ENCODE results near the gene CHID1. TPM values are rescaled to one million over a fixed set of nuclear protein-coding genes. Genes with fewer than 3 reads are reported as not detected.

Gene CHID1
- total and polyA plus RNA-seq, 2 of the 4 experiments (the other 2 are of a cell fraction), result 34.2 to 121 TPM

GRCh38 chr11:867856-868358, 42.7 kb downstream of the CHID1 start:
- ChIA-PET CTCF (no interaction called here), POLR2A (ENCODE audit: unreplicated experiment) (no interaction called here)
- H2BK120ac ChIP-seq (ENCODE audit: low read depth, low read length), result no peak overlapping the region
- no peak overlapping the region for H2BK20ac ChIP-seq (ENCODE audit: low read depth, low read length)
- in situ Hi-C loops (cut with MboI; ENCODE audit: low sequenced_read_pairs), result no loop called here
- no peaks in the 10 kb centered on the region for H3K9me3 ChIP-seq (ENCODE audit: control insufficient read depth, insufficient read depth, low read length)
- H3K4me3 ChIP-seq (ENCODE audit: insufficient read depth, low read depth, low read length), result no peak overlapping the region
- H3K27ac ChIP-seq (ENCODE audit: insufficient read depth, low read length), result no peak overlapping the region
- ATAC-seq (ENCODE audit: low read depth) (no peak), DNase-seq (no peak)
- H3K79me1 ChIP-seq (ENCODE audit: low read depth in 1 of 2, low read length in 2 of 2), result peaks cover 3 to 20% of the 10 kb centered on the region in 2 experiments; a peak in 1 of 4 replicates
- no peak overlapping the region for H2AK9ac ChIP-seq (replicated peaks; ENCODE audit: low read depth, low read length, poor library complexity)
- TF ChIP-seq MAZ (IDR thresholded peaks at IDR 0.05; ENCODE audit: borderline replicate concordance, low read depth, low read length), result no peak
- no peak for TF ChIP-seq NFE2L2 (IDR thresholded peaks at IDR 0.05; ENCODE audit: low read depth, low read length)
- TF ChIP-seq POLR2A (IDR thresholded peaks at IDR 0.05; ENCODE audit: low read depth, low read length), result no peak
- no peak for TF ChIP-seq RCOR1 (IDR thresholded peaks at IDR 0.05; ENCODE audit: insufficient replicate concordance, low read length)
- TF ChIP-seq MAFK (IDR thresholded peaks at IDR 0.05; ENCODE audit: low read depth, low read length), result no peak
- no peak for TF ChIP-seq RFX5 (IDR thresholded peaks at IDR 0.05; ENCODE audit: low read depth, low read length)
- no peak for TF ChIP-seq USF2 (IDR thresholded peaks at IDR 0.05; ENCODE audit: low read depth, low read length)
- no peak for TF ChIP-seq MXI1 (IDR thresholded peaks at IDR 0.05; ENCODE audit: borderline replicate concordance, low read depth, low read length)
- TF ChIP-seq CTCF (conservative IDR thresholded peaks at IDR 0.05; ENCODE audit: low read depth, low read length), result no peak
- TF ChIP-seq CHD1 (IDR thresholded peaks at IDR 0.05; ENCODE audit: low read depth, low read length), result no peak
- no peak for TF ChIP-seq ELK1 (IDR thresholded peaks at IDR 0.05; ENCODE audit: borderline replicate concordance, low read depth, low read length)
- no peak for TF ChIP-seq FOS (IDR thresholded peaks at IDR 0.05; ENCODE audit: low read depth, low read length)
- no peak for TF ChIP-seq BHLHE40 (IDR thresholded peaks at IDR 0.05; ENCODE audit: low read depth, low read length)
- TF ChIP-seq RAD21 (IDR thresholded peaks at IDR 0.05; ENCODE audit: low read length), result no peak
- TF ChIP-seq CEBPB (IDR thresholded peaks at IDR 0.05; ENCODE audit: low read depth, low read length), result no peak
- TF ChIP-seq SMC3 (IDR thresholded peaks at IDR 0.05; ENCODE audit: low read depth, low read length), result no peak
- H3K4me2 ChIP-seq (ENCODE audit: low read depth, low read length), result no peak overlapping the region
- H2BK5ac ChIP-seq (ENCODE audit: low read depth, low read length, poor library complexity, severe bottlenecking), result no peak overlapping the region
- no peaks in the 10 kb centered on the region for H3K4me1 ChIP-seq (ENCODE audit: control insufficient read depth, insufficient read depth, low read length)
- no peak overlapping the region for H3K23ac ChIP-seq (ENCODE audit: low read depth, low read length)
- H3K18ac ChIP-seq (ENCODE audit: low read depth, low read length), result no peak overlapping the region
- H3K14ac ChIP-seq (replicated peaks; ENCODE audit: low read depth, low read length), result no peak overlapping the region
- peaks cover 31% of the 10 kb centered on the region for H4K20me1 ChIP-seq (ENCODE audit: insufficient read depth, low read length)
- H3K9ac ChIP-seq (ENCODE audit: low read depth, low read length), result no peak overlapping the region
- H2AFZ ChIP-seq (replicated peaks; ENCODE audit: low read length, poor library complexity), result no peak overlapping the region
- dilution Hi-C loops (cut with HindIII; ENCODE audit: low sequenced_read_pairs, unreplicated experiment), result no loop called here
- no peak overlapping the region for H3K4ac ChIP-seq (ENCODE audit: low read depth, low read length)
- BruUV-seq (replicated peaks), result no TSS peak
- H2BK15ac ChIP-seq (ENCODE audit: low read depth, low read length), result no peak overlapping the region
- WGBS, 2 experiments (ENCODE audit: extremely low coverage in 2 of 2, insufficient read length in 1 of 2), result 100% methylated on average over 2 of the region's 8 CpGs; no CpG with 5 or more reads in 1 of the 2 experiments
- no peak overlapping the region for H4K5ac ChIP-seq (ENCODE audit: low read depth, low read length)
- H3K56ac ChIP-seq (ENCODE audit: extremely low read depth, insufficient read depth, low read length), result no peak overlapping the region
- intact Hi-C loops (cut with micrococcal nuclease), result no loop called here
- no peak overlapping the region for H4K91ac ChIP-seq (ENCODE audit: insufficient read depth, low read depth, low read length)
- H3K36me3 ChIP-seq (ENCODE audit: control insufficient read depth, insufficient read depth, low read length), result peaks cover 29% of the 10 kb centered on the region; the same call in 1 of the 2 replicates
- peaks cover 3% of the 10 kb centered on the region; the same call in 1 of the 2 replicates for H3K9me1 ChIP-seq (ENCODE audit: insufficient read depth, low read length)
- no peak overlapping the region for H2AK5ac ChIP-seq (ENCODE audit: low read depth, low read length)
- H3K27me3 ChIP-seq (ENCODE audit: control insufficient read depth, insufficient read depth, low read length), result no peaks in the 10 kb centered on the region
- H4K8ac ChIP-seq (ENCODE audit: low read depth in 2 of 2, low read length in 2 of 2), result no peak overlapping the region
